HG02763 (cell line): ENCODE data around the gene KRTAP10-3.
"Not testable (repeated sequence)": the region's sequence is repeated elsewhere in the genome, so short reads cannot be mapped to it uniquely, and the experiment has no call there.

Source experiments
- ATAC-seq: cut with Tn5 transposase; IDR thresholded peaks from one replicate; pipeline ENCODE4 v1.9.1; 2021; ENCODE audit warnings: mild to moderate bottlenecking, moderate library complexity; ENCODE audit not compliant: unreplicated experiment

Gene KRTAP10-3

DNA sequence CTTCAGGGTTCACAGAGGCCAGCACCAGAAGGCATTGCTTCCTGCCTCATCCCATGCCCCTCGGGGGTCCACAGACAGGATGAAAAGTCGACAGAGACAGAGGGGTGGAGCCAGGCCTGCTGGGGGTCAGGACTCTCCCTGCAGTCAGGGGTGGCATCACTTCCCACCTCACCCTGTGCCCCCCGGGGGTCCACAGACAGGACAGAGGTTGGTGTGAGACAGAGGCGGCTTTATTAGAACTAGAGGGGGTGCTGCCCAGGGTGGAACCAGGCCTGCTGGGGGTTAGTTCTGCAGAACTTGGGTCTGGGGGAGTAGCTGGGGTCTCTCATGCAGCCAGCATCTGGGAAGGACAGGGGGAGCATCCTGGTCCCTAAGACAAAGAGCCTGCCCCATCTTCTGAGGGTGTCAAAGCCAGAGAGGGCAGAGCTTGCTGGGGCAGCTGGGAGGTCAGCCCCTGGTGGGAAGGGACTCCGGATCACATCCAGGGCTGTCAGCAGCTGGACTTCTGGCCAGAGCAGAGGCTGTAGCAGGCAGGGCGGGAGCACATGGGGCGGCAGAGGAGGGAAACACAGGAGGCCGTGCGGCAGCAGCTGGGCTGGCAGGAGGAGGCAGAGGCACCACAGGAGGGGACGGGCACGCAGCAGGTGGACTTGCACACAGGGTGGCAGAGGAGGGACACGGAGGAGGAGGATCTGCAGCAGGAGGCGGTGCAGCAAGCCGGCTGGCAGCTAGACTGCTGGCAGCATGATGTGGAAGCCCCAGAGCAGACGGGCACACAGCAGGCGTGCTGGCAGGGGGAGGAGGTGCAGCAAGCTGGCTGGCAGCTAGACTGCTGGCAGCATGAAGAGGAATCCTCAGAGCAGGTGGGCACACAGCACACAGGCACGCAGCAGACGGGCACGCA, 32.6 kb upstream of the KRTAP10-3 start:
- ATAC-seq: not testable (repeated sequence)

DNA sequence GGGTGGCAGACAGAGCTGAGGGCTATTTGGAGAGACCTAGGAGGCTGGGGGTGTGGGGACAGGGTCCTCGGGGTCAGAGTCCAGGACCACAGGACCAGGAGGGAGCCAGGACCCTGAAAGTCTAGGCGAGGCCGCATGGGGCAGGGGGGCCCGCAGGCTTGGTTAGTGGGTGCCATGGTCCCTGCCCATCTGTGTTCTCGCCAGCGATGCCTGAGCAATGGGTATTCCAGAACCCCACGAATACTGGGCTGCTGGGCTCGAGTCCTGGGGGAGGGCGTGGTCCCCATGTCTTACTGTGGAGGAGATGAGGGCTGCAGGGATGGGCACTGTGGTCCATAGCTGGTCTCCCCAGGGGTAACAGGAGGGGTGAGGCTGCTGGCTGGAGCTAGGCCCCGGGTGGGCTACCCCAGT, 31.7 kb upstream of the KRTAP10-3 start:
- ATAC-seq: no peak

DNA sequence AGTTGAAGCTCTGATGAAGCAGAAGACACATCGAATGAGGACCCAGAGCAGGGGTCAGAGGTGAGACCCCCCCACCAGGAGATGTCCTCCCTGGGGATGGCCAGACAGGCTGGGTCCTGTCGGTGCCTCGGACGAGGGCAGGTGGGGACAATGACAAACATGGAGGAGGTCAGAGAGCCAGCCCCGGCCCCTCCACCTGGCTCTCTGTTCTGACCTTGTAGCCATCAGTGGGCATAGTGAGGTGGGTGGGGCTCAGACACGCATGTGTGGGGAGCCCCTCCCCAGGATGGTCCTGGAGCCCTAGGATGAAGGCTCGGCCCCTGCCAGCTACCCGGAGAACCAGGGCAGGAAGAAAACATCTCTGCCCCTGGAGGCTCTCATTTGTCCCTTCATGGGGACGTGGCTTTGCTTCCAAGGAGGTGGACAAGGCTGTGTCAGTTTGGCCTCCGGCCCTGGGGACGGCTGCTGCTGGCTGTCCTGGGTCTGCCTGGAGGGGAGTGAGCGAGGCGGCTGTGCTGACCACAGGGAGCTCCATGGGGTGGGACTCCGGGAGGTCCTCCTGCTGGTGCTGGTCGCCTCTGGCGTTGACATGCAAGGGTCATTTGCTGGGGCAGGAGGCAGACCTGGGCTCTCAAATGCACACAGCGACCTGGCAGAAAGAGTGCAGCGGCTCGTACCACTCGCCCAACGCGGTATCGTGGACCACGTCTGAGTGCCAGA, 31.2 kb upstream of the KRTAP10-3 start:
- ATAC-seq: no peak

DNA sequence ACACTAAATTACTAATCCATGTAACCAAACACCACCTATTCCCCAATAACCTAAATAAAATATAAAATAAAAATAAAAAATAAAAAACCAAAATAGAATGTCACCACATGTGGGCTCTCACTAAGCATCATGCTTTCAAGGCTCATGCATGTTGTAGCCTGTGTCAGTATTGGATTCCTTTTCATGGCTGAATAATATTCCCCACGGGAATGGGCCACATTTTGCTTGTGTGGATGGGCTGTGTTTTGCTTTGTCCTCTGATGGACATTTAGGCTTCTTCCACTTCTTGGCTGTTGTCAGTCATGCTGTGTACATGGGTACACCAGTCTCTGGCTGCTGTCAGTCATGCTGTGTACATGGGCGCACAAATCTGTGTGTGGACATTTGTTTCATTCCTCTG, 30.5 kb upstream of the KRTAP10-3 start:
- ATAC-seq: no peak

DNA sequence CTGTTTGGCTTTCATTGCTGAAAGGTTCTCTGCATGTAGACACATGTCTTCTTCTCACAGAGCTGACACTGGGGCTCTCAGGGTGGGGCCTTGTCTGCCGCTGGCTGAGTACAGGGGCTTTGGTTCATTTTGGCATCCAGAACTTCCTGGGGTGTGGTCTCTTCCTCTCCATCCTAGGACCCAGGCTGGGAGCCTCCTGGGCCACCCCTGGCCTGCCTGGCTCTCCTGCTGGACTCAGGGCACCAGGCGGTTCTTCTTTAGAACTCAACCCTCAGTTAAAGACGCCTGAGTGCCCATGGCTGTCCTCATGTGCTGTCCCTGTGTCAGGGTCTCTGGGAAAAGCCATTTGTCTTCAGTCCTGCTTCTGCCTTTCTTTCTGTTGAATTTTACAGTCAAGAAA, 27.3 kb upstream of the KRTAP10-3 start:
- no peak for ATAC-seq

DNA sequence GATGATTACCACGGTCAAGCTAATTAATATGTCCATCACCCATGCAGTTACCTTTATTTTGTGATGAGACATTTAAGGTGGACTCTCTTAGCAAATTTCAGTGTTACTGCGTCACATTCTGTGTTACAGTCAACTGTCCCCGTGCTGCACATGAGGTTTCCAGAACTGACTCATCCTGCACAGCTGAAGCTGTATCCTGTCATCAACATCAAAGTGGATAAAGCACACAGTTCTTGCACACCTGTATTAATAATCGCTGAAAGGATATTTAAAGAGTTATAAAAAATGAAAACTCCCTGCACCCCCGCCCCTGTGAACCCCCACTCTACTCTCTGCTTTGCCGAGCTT, 25.2 kb upstream of the KRTAP10-3 start:
- ATAC-seq: no peak

DNA sequence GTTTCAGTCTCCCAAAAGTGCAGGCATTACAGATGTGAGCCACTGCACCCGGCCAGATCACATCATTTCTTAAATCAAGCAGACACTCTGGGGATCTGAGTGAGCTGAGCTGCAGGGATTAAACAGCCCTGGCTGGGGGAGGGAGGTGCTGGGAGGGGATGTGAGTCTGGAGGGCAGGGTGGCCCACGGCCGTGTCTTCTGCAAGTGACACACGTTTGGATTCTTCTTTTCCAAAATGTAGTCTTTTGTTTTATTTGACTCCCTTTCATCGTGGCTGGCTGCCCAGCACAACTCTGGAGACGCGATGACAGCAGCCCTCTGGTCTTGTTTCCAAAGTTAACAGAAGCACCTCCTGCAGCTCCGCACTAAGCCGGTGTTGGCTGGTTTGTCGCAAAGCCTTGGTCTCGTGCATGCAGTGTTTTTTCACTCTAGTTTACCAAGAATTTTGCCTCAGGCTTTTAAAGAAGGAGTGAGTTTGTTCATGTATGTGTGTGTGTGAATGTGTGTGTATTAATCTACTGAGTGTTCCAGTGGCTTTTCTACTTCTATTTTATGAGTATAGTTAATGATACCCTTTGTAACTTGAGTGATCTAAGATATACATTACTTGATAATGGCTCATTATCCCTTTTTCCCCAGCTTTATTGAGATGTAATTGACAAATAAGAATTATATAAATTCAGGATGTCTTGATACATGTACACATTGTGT, 24.6 kb upstream of the KRTAP10-3 start:
- no peak for ATAC-seq

DNA sequence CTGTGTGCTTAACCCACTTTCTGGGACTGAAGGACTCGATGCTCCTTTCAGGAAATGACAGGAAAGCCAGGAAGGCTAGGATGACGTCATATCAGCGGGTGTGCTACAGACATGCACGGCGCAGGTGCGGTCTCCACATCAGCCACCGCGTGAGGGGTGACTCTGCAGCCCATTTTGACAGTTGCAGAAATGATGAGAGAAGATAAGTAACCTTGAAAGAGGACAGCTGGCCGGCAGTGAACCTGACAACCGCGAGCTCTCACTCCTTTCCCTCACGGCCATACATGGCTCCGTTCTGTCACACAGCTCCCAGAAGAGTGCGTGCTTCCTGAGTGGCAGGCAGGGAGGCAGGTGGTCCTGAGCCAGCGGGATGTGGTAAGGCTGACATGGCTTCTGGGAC, 23.5 kb upstream of the KRTAP10-3 start:
- ATAC-seq: no peak

DNA sequence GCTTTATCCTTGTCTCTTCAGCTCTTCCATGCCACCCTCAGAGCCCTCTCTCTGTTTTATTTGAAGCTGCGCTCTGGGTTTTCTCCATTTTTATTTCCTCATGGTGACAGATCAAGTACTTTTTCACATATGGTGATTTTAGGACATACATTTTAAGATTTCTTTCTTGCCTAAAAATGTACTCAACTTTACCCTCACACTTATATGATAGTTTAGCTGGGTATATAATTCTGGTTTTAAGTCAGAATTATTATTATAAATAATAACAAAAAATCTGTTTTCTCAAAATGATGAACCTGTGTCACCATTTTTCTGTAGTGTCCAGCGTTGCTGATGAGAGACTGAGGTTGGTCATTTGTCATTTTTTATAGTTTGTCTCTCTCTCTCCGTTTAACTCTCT, 22.6 kb upstream of the KRTAP10-3 start:
- no peak for ATAC-seq

DNA sequence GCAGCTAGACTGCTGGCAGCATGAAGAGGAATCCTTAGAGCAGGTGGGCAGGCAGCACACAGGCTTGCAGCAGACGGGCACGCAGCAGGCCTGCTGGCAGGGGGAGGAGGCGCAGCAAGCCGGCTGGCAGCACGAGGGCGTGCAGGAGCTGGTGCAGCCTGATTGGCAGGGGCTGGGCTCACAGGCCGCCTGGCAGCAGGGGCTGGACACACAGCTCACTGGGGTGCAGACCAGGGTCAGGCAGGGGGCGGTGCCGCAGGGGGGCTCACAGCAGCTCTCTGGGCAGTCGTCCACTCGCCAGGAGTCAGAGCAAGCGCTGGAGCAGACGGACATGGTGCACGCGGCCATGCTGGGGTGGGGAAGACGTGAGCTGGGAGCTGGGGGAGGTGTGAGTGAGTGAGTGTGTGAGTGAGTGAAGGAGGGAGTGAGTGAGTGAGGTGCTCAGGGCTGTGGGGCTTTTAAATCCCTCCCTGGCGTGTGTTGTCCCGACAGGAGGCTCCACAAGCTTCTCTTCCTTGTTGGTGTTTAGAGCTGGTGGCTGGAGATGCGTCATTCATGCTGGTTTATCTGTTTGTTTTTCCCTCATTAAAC, 21.7 kb upstream of the KRTAP10-3 start, which contains the start of gene KRTAP10-5:
Gene KRTAP10-5 (minus strand): TSS at position 374 of the 591 bp plus-strand sequence. CDS start 26 bp downstream, at position 348.
- not testable (repeated sequence) for ATAC-seq

DNA sequence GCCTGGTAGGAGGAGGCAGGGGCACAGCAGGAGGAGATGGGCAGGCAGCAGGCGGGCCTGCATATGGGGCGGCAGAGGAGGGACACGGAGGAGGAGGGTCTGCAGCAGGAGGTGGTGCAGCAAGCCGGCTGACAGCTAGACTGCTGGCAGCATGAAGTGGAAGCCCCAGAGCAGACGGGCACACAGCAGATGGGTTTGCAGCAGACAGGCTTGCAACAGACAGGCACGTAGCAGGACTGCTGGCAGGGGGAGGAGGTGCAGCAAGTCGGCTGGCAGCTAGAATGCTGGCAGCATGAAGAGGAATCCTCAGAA, 21.2 kb upstream of the KRTAP10-3 start:
- no peak for ATAC-seq

DNA sequence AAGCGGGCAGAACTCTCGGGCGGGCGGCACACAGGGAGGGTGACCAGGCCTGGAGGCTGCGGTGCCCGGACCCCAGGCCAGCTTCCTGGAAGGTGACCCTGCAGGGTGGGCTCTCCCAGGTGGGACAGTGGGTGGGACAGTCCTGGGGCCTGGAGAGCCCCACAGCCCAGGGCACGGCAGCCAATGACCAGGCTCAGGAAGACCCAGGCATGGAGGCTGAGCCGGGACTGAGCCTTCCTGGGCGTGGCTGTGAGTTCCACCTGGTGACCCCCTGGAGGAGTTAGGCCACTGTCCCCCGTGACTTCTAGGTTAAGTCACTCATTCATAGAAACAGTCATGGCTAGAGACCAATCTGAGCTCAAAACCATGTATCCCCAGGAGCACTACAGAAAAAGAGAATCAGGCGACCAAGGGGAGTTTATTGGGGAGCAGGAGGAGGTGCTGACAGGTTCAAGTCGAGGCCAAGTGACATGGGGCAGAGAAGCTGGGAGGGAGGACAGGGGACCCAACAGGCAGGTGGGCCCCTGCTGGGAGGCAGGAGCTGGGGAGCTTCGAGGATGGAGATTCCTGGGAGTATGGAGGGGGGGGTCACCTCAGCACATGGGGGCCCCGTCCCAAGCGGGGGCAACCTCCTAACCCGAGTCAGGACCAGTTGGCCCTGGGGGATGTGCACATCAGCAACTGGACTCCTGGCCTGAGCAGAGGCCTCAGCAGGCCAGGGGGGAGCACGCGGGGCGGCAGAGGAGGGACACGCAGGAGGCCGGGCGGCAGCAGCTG, 20.6 kb upstream of the KRTAP10-3 start:
- ATAC-seq: no peak

DNA sequence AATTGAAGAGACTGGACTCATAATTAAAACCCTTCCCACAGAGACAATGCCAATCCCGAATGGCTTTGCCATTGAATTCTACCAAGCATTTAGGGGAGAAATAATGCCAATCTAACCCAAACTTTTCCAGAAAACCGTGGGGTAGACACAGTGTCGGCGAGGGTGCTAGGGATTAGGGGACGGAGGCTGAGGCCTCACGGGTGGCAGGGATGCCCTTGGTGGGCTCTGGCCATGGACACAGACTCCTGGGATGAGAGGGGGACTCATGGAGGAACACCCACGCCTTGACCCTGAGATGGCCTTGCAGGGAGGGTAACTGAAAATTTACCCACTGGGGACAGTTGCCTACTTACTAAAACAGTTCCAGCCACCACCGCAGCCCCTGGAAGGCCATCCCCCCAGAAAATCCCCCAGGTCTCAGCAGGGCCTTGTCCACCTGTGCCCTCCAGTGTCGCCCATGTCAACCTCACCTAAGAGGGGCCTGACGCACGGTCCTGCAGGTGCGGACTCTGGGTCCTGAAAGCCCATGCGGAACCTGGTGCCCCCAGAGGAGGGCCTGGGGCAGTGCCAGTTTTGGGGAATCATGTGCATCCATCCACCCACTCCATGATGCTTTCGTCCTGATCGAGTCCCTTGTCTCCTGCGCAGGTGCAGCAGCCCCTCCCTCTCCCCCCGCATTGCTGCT, 19.9 kb upstream of the KRTAP10-3 start:
- ATAC-seq: no peak

DNA sequence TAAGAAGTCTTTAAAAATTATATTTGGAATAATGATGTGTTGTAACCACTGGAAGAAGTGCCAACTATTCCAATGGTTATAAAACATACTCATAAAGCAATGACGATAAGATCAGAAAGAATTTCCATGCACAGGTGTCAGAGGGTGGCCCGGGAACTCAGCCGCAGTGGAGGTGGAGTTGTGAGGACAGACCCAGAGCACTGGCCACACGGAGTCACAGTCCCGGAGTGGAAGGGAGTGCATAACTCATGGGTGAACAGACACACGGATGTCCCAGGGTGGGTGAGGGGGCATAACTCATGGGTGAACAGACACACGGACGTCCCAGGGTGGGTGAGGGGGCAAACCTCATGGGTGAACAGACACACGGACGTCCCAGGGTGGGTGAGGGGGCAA, 17.4 kb upstream of the KRTAP10-3 start:
- no peak for ATAC-seq

DNA sequence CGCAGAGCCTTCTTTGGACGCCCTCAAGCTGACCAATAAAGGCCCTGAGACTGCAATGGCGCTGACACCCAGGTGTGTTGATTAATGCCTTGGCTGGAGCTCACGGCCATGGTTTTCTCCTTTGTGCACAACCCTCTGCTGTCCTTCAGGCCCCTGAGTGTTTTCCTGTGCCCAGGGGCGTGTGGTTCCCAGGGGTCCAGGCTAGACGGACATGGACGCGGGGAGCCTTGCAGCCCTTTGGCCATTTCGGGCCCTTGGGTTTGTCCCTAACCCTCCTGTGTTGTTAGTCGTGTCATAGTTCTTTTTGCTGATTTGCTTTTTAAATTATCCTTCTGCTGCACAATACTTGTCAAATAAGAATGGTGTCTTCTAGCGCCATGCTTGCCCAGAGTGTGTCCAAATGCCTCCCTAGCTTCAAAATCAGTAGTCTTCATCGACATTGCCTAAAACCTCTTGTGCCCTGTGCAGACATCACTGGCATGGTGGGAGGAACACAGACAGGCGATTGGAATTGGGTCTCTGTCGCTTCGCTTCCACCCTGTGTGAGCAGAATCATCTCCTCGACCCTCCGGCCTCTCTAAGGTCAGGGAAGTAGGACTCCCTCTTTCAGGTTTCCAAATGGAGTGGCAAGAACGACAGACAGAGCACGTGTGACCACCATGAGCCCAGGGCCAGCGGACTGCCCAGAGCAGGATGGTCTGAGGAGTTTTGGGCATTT, 16.9 kb upstream of the KRTAP10-3 start:
- ATAC-seq: no peak

DNA sequence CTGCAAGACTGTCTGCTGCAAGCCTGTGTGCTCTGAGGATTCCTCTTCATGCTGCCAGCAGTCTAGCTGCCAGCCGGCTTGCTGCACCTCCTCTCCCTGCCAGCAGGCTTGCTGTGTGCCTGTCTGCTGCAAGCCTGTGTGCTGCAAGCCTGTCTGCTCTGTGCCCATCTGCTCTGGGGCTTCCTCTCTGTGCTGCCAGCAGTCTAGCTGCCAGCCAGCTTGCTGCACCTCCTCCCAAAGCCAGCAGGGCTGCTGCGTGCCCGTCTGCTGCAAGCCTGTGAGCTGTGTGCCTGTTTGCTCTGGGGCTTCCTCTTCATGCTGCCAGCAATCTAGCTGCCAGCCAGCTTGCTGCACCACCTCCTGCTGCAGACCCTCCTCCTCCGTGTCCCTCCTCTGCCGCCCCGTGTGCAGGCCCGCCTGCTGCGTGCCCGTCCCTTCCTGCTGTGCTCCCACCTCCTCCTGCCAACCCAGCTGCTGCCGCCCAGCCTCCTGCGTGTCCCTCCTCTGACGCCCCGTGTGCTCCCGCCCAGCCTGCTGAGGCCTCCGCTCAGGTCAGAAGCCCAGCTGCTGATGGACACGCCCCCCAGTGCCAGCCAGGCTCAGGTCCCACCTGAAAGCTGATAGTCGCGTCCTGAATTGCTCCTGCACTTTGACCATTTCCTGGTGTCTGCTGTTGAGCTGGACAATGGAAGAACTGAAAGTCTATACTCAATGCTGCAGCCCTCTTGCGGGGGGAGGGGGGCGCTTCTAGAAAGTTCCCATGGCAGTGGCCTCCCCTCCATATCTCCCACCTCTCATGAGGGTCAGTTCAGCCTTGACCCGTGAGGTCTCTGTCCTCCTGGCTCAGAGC, 16.1 kb upstream of the KRTAP10-3 start:
- no peak for ATAC-seq

DNA sequence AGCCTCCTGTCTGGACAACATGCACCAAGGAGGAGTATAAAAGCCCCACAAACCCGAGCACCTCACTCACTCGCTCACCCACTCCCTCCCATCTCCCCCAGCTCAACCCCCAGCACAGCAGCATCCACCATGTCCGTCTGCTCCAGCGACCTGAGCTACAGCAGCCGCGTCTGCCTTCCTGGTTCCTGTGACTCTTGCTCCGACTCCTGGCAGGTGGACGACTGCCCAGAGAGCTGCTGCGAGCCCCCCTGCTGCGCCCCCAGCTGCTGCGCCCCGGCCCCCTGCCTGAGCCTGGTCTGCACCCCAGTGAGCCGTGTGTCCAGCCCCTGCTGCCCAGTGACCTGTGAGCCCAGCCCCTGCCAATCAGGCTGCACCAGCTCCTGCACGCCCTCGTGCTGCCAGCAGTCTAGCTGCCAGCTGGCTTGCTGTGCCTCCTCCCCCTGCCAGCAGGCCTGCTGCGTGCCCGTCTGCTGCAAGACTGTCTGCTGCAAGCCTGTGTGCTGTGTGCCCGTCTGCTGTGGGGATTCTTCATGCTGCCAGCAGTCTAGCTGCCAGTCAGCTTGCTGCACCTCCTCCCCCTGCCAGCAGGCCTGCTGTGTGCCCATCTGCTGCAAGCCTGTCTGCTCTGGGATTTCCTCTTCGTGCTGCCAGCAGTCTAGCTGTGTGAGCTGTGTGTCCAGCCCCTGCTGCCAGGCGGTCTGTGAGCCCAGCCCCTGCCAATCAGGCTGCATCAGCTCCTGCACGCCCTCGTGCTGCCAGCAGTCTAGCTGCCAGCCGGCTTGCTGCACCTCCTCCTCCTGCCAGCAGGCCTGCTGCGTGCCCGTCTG, 15.2 kb upstream of the KRTAP10-3 start, which contains the start of gene KRTAP10-4:
Gene KRTAP10-4 (plus strand): TSS at position 100 of the 827 bp plus-strand sequence. CDS start 30 bp downstream, at position 130.
- ATAC-seq: not testable (repeated sequence)
